ENCODE measurements around the gene LIM2. TPM values are rescaled to one million over a fixed set of nuclear protein-coding genes. Genes with fewer than 3 reads are reported as not detected.
A peak's percentile ranks its signal among the peaks of the same experiment; 100 is the strongest.

The LIM2 gene
- total and polyA plus RNA-seq, 9 of the 15 experiments (the other 6 are each of a cell fraction or from before 2014, with no cell fraction given): 0.07 to 0.45 (median 0.18) TPM; not detected in 4

DNA sequence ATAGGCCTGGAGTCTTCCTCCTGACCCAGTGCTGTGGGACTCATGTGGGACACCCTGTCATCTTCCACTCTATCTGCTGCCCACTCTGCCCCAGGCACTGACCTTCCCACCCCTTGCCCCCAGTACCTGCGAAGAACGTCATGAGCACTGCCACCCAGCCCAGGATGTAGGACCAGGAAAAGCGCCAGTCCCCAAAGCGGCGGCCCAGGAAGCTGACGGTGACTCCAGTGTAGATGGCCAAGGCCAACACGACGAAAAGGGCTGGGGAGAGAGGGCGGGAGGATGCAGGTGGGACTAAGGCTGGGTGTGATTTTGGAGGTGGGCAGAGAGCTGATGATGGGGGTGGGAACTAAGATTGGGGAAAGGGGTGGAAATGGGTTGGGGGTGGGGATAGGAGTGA lies 7.4 kb downstream of the LIM2 start:
- no peaks in the 10 kb centered on the region for H3K9me1 ChIP-seq (ENCODE audit: control insufficient read depth, insufficient read depth, low read length)
- peak; percentile 25 for ATAC-seq
- intact Hi-C loops (cut with micrococcal nuclease): no loop called here
- H3K36me3 ChIP-seq (ENCODE audit: control insufficient read depth, insufficient read depth, low read length): no peaks in the 10 kb centered on the region
- no peaks in the 10 kb centered on the region for H3K79me2 ChIP-seq (ENCODE audit: control insufficient read depth, insufficient read depth, low read length)
- BruUV-seq (replicated peaks): no TSS peak
- peaks cover 12 to 14% of the 10 kb centered on the region in 2 experiments; a peak in 4 of 5 replicates for H3K4me1 ChIP-seq (replicated peaks in 1 of 2; ENCODE audit: control insufficient read depth in 2 of 2, insufficient read depth in 2 of 2, low read length in 2 of 2)
- no peaks in the 10 kb centered on the region for H3K27me3 ChIP-seq (ENCODE audit: control insufficient read depth in 2 of 2, insufficient read depth in 2 of 2, low read length in 2 of 2)
- no peaks in the 10 kb centered on the region for H4K20me1 ChIP-seq (replicated peaks; ENCODE audit: control insufficient read depth, insufficient read depth, low read length)
- 0 out of 2 replicates have a peak, but pooled peaks cover 4% of the 10 kb centered on the region for H3K9me3 ChIP-seq (replicated peaks; ENCODE audit: control insufficient read depth, insufficient read depth, low read depth, low read length)
- no peak overlapping the region for H3K4me2 ChIP-seq (ENCODE audit: insufficient read depth, low read length)
- peak overlapping the region in 1 of 2 experiments; percentile 39; a peak in 1 of 4 replicates for H3K9ac ChIP-seq (ENCODE audit: insufficient read depth in 1 of 2, low read depth in 2 of 2, low read length in 2 of 2)
- H3K27ac ChIP-seq (ENCODE audit: extremely low read depth, low read depth, low read length): peak overlapping the region; percentile 76; the same call in 2 of the 3 replicates
- 84% methylated on average over 9 of the region's 9 CpGs for WGBS (ENCODE audit: insufficient coverage, low coverage, missing lambda C conversion rate)
- POLR2A ChIA-PET: interaction anchor here (0.5 to 1.7 kb wide), 5 partner anchors 10 to 471 kb away, joined by 3 to 8 read pairs (median 4); partner anchors contain the start of gene C19orf84
- in situ Hi-C loops (cut with MboI): no loop called here
- peak overlapping the region; percentile 84 for H2AFZ ChIP-seq (ENCODE audit: low read depth, low read length)
- no peak for DNase-seq (ENCODE audit: extremely low read depth in 1 of 4, low spot score in 3 of 4)
- H3K4me3 ChIP-seq: no peak overlapping the region
- CTCF ChIA-PET (ENCODE audit: low intra/inter-chr PET ratio): no interaction called here
- FAIRE-seq: no peak
- TF ChIP-seq, protein P1, sequence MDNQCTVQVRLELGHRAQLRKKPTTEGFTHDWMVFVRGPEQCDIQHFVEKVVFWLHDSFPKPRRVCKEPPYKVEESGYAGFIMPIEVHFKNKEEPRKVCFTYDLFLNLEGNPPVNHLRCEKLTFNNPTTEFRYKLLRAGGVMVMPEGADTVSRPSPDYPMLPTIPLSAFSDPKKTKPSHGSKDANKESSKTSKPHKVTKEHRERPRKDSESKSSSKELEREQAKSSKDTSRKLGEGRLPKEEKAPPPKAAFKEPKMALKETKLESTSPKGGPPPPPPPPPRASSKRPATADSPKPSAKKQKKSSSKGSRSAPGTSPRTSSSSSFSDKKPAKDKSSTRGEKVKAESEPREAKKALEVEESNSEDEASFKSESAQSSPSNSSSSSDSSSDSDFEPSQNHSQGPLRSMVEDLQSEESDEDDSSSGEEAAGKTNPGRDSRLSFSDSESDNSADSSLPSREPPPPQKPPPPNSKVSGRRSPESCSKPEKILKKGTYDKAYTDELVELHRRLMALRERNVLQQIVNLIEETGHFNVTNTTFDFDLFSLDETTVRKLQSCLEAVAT (IDR thresholded peaks at IDR 0.05): 0 out of 4 replicates have a peak, but pooled peaks of 1 of the 2 experiments have one; percentile 34
- TF ChIP-seq SUPT5H (IDR thresholded peaks at IDR 0.05) (no peak), THRAP3 (IDR thresholded peaks at IDR 0.05; ENCODE audit: borderline replicate concordance) (0 out of 2 replicates have a peak, but pooled peaks have one; percentile 54)
- TF ChIP-seq, protein P2, sequence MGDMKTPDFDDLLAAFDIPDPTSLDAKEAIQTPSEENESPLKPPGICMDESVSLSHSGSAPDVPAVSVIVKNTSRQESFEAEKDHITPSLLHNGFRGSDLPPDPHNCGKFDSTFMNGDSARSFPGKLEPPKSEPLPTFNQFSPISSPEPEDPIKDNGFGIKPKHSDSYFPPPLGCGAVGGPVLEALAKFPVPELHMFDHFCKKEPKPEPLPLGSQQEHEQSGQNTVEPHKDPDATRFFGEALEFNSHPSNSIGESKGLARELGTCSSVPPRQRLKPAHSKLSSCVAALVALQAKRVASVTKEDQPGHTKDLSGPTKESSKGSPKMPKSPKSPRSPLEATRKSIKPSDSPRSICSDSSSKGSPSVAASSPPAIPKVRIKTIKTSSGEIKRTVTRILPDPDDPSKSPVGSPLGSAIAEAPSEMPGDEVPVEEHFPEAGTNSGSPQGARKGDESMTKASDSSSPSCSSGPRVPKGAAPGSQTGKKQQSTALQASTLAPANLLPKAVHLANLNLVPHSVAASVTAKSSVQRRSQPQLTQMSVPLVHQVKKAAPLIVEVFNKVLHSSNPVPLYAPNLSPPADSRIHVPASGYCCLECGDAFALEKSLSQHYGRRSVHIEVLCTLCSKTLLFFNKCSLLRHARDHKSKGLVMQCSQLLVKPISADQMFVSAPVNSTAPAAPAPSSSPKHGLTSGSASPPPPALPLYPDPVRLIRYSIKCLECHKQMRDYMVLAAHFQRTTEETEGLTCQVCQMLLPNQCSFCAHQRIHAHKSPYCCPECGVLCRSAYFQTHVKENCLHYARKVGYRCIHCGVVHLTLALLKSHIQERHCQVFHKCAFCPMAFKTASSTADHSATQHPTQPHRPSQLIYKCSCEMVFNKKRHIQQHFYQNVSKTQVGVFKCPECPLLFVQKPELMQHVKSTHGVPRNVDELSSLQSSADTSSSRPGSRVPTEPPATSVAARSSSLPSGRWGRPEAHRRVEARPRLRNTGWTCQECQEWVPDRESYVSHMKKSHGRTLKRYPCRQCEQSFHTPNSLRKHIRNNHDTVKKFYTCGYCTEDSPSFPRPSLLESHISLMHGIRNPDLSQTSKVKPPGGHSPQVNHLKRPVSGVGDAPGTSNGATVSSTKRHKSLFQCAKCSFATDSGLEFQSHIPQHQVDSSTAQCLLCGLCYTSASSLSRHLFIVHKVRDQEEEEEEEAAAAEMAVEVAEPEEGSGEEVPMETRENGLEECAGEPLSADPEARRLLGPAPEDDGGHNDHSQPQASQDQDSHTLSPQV (IDR thresholded peaks at IDR 0.05): peak; percentile 6; the same call in 1 of the 2 replicates
- TF ChIP-seq, protein P3, sequence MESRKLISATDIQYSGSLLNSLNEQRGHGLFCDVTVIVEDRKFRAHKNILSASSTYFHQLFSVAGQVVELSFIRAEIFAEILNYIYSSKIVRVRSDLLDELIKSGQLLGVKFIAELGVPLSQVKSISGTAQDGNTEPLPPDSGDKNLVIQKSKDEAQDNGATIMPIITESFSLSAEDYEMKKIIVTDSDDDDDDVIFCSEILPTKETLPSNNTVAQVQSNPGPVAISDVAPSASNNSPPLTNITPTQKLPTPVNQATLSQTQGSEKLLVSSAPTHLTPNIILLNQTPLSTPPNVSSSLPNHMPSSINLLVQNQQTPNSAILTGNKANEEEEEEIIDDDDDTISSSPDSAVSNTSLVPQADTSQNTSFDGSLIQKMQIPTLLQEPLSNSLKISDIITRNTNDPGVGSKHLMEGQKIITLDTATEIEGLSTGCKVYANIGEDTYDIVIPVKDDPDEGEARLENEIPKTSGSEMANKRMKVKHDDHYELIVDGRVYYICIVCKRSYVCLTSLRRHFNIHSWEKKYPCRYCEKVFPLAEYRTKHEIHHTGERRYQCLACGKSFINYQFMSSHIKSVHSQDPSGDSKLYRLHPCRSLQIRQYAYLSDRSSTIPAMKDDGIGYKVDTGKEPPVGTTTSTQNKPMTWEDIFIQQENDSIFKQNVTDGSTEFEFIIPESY (CRISPR knock-in tag; IDR thresholded peaks at IDR 0.05): 0 out of 2 replicates have a peak, but pooled peaks have one; percentile 56
